ENCODE data around the gene KCNK7.

DNA sequence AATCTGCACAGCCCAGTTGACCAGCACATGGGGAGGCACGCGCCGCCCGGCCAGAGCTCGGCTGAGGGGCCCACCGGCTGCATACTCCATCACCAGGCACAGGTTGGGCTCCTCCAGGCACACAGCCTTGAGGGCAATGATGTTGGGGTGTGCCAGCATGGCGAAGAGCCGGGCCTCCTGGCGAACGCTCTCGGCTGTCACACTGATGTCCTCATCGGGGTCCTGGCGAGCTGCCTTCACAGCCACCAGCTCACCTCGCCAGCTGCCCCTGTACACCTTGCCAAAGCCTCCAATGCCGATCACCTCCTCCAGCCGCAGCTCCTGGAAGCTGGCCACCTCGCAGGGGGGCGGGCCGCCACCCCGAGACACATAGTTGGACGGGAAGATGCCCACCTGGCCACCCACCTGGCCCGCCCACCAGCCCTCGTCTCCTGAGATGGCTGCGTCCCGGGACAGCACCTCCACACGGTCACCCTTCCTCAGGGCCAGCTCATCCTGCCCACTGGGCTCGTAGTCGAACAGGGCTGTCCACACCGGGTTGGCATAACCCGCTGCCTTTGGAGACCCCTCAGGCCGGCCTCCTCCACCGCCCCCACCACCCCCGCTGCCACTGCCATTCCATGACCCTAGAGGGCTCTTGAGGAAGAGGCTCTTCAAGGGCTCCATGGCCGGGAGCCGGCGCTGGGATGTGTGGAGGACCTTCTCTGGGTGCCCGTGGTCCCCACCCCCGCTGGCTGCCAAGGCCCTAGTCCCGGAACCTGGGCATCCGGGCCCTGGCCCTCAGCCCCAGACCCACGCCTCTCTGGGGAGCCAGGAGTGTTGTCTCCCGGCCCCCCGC lies 17.7 kb upstream of the KCNK7 start:
- TF ChIP-seq POLR2AphosphoS5 (IDR thresholded peaks at IDR 0.05) (no peak), POLR2A (IDR thresholded peaks at IDR 0.05) (no peak), CTCF (IDR thresholded peaks at IDR 0.05) (no peak)
